Neural cell (in vitro differentiated cells): ENCODE measurements around the gene ADAM20. TPM values are rescaled to one million over a fixed set of nuclear protein-coding genes. Genes with fewer than 3 reads are reported as not detected.

Experiments
- H2AFZ ChIP-seq: fragments of 200-600, 300-800 bp; sonication (generic), shearing (Covaris generic); 2 replicates; pipeline ENCODE4 v1.6.0; 2014; ENCODE audit warnings: low read depth, mild to moderate bottlenecking, antibody characterized with exemption, low read length, moderate library complexity
- H3F3A ChIP-seq: fragments of 200-600 bp; shearing (Covaris generic); 2 replicates; pipeline ENCODE4 v1.6.1; 2016; ENCODE audit warnings: mild to moderate bottlenecking, moderate library complexity, mixed read lengths, antibody characterized with exemption, low read length; ENCODE audit not compliant: insufficient read depth, poor library complexity, severe bottlenecking
- H3K27ac ChIP-seq: fragments of 200-600, 300-800 bp; sonication (generic), shearing (Covaris generic); 2 replicates; pipeline ENCODE4 v1.5.1; 2014; ENCODE audit warnings: mild to moderate bottlenecking, low read length, moderate library complexity
- H3K27me3 ChIP-seq: fragments of 300-800, 200-600 bp; sonication (generic), shearing (Covaris generic); 2 replicates; pipeline ENCODE4 v1.6.0; 2014; ENCODE audit warnings: mild to moderate bottlenecking, low read depth, low read length, moderate library complexity; ENCODE audit not compliant: insufficient read depth
- H3K36me3 ChIP-seq: fragments of 300-800, 200-600 bp; sonication (generic), shearing (Covaris generic); 2 replicates; pipeline ENCODE4 v1.5.1; 2014; ENCODE audit warnings: mild to moderate bottlenecking, antibody characterized with exemption, low read length, moderate library complexity; ENCODE audit not compliant: insufficient read depth
- H3K4me2 ChIP-seq: fragments of 300-800, 200-600 bp; sonication (generic), shearing (Covaris generic); 2 replicates; pipeline ENCODE4 v1.6.0; 2014; ENCODE audit warnings: mild to moderate bottlenecking, low read length
- H3K4me3 ChIP-seq: fragments of 300-800, 200-600 bp; sonication (generic), shearing (Covaris generic); 2 replicates; pipeline ENCODE4 v1.5.1; 2014; ENCODE audit warnings: mild to moderate bottlenecking, low read length, moderate library complexity
- H3K79me2 ChIP-seq: fragments of 200-600 bp; shearing (Covaris generic); replicated peaks from 2 replicates; pipeline ENCODE4 v1.6.0; 2014; ENCODE audit warnings: mild to moderate bottlenecking, low read length, moderate library complexity; ENCODE audit not compliant: insufficient read depth
- H3K9ac ChIP-seq: fragments of 300-800, 200-600 bp; sonication (generic), shearing (Covaris generic); 2 replicates; pipeline ENCODE4 v1.6.1; 2016; ENCODE audit warnings: mild to moderate bottlenecking, low read length, mixed read lengths
- H3K9me2 ChIP-seq: fragments of 200-600 bp; shearing (Covaris generic); 2 replicates; pipeline ENCODE4 v1.6.1; 2016; ENCODE audit warnings: mild to moderate bottlenecking, low read length, mixed read lengths; ENCODE audit not compliant: insufficient read depth
- H3K9me3 ChIP-seq: fragments of 200-600, 300-800 bp; sonication (generic), shearing (Covaris generic); 2 replicates; pipeline ENCODE4 v1.6.1; 2016; ENCODE audit warnings: mild to moderate bottlenecking, mixed run types, low read length, moderate library complexity, mixed read lengths
- H4K20me1 ChIP-seq: fragments of 200-600 bp; shearing (Covaris generic); 2 replicates; pipeline ENCODE4 v1.6.1; 2016; ENCODE audit warnings: mild to moderate bottlenecking, mixed run types; ENCODE audit not compliant: insufficient read depth
- CTCF ChIP-seq: fragments of 450-650 bp; IDR thresholded peaks from 2 replicates; pipeline ENCODE4 v1.5.1; 2014; ENCODE audit warnings: antibody characterized with exemption, mild to moderate bottlenecking, moderate library complexity; ENCODE audit not compliant: poor library complexity, severe bottlenecking
- EP300 ChIP-seq: fragments of 450-650 bp; conservative IDR thresholded peaks from 2 replicates; pipeline ENCODE4 v1.6.1; 2014; ENCODE audit warnings: antibody characterized with exemption, mild to moderate bottlenecking, moderate library complexity; ENCODE audit not compliant: poor library complexity, severe bottlenecking
- EZH2 ChIP-seq: fragments of 200-600, 300-800 bp; shearing (Covaris generic), sonication (generic); IDR thresholded peaks from 2 replicates; pipeline ENCODE4 v1.6.1; 2014; ENCODE audit warnings: antibody characterized with exemption, low read length, borderline replicate concordance, mild to moderate bottlenecking; ENCODE audit not compliant: insufficient read depth, poor library complexity, severe bottlenecking
- MXI1 ChIP-seq: fragments of 450-650 bp; conservative IDR thresholded peaks from 2 replicates; pipeline ENCODE4 v1.6.1; 2014; ENCODE audit warnings: antibody characterized with exemption, mild to moderate bottlenecking; ENCODE audit not compliant: poor library complexity, severe bottlenecking
- POLR2AphosphoS5 ChIP-seq: IDR thresholded peaks from 2 replicates; pipeline ENCODE4 v1.6.1; 2012
- RAD21 ChIP-seq: fragments of 450-650 bp; conservative IDR thresholded peaks from 2 replicates; pipeline ENCODE4 v1.6.1; 2014; ENCODE audit warnings: antibody characterized with exemption, mild to moderate bottlenecking, moderate library complexity
- REST ChIP-seq: IDR thresholded peaks from 2 replicates; pipeline ENCODE4 v1.6.1; 2012; ENCODE audit warnings: borderline replicate concordance
- SMC3 ChIP-seq: fragments of 450-650 bp; conservative IDR thresholded peaks from 2 replicates; pipeline ENCODE4 v1.6.1; 2014; ENCODE audit warnings: antibody characterized with exemption, mild to moderate bottlenecking, moderate library complexity; ENCODE audit not compliant: poor library complexity
- TAF1 ChIP-seq: IDR thresholded peaks from 2 replicates; pipeline ENCODE4 v1.6.1; 2012; ENCODE audit warnings: low read depth
- polyA plus RNA-seq: library from polyadenylated mRNA; depleted of rRNA; stranded (reverse); fragments of >200 nt; gene quantifications from 2 replicates; pipeline ENCODE4 v1.2.3, GENCODE V29; 2014

ADAM20 gene
- polyA plus RNA-seq, 1 donor from 2014 or later: 0.57 TPM

GRCh38 chr14:70515811-70516210 is 19.0 kb downstream of the ADAM20 start:
- H3K9me3 ChIP-seq: peaks cover 2% of the 10 kb centered on the region

GRCh38 chr14:70514168-70515069 is 20.4 kb downstream of the ADAM20 start:
- Histone ChIP-seq H2AFZ (no peak overlapping the region), H4K20me1 (no peaks in the 10 kb centered on the region), H3K9me3 (no peaks in the 10 kb centered on the region), H3F3A (no peaks in the 10 kb centered on the region), H3K79me2 (no peaks in the 10 kb centered on the region), H3K36me3 (no peaks in the 10 kb centered on the region), H3K4me3 (no peak overlapping the region), H3K27ac (no peak overlapping the region), H3K27me3 (no peaks in the 10 kb centered on the region), H3K4me2 (no peak overlapping the region), H3K9me2 (no peaks in the 10 kb centered on the region), H3K9ac (no peak overlapping the region)
- TF ChIP-seq TAF1: no peak
- TF ChIP-seq MXI1: no peak
- TF ChIP-seq SMC3: no peak
- TF ChIP-seq RAD21: no peak
- no peak for TF ChIP-seq CTCF
- no peak for TF ChIP-seq EZH2
- TF ChIP-seq EP300: no peak
- TF ChIP-seq POLR2AphosphoS5: no peak
- TF ChIP-seq REST: no peak

More at GRCh38 chr14:70515811-70516210, 19.0 kb downstream of the ADAM20 start:
- H3K4me3 ChIP-seq: no peak overlapping the region
- no peak overlapping the region for H3K9ac ChIP-seq
- H3K79me2 ChIP-seq: no peaks in the 10 kb centered on the region
- no peaks in the 10 kb centered on the region for H4K20me1 ChIP-seq
- H3K27me3 ChIP-seq: no peaks in the 10 kb centered on the region
- no peak overlapping the region for H3K4me2 ChIP-seq
- no peaks in the 10 kb centered on the region for H3K9me2 ChIP-seq
- TF ChIP-seq SMC3 (no peak), RAD21 (no peak), REST (no peak), POLR2AphosphoS5 (no peak), TAF1 (no peak)
- H3K36me3 ChIP-seq: no peaks in the 10 kb centered on the region
- no peak overlapping the region for H3K27ac ChIP-seq
- no peak overlapping the region for H2AFZ ChIP-seq
- no peaks in the 10 kb centered on the region for H3F3A ChIP-seq
